Panc1 (cell line): ENCODE data around the gene AIFM1. TPM values are rescaled to one million over a fixed set of nuclear protein-coding genes. Genes with fewer than 3 reads are reported as not detected.

Source experiments
- ATAC-seq: fragments of 200-7000 bp; cut with Tn5 transposase; 2 replicates; pipeline ENCODE4 v1.9.1; 2020; ENCODE audit warnings: mild to moderate bottlenecking, moderate library complexity
- BruUV-seq: library from RNA; stranded (reverse); fragments of 400-500 nt; replicated peaks from 2 replicates; lab custom pipeline; 2021; lab: Mats Ljungman, UMichigan
- CTCF ChIA-PET: fragments of 300-600 bp; sonication (Branson Sonifier 250); formaldehyde crosslinking; loops from one replicate; lab custom pipeline; 2022; ENCODE audit warnings: antibody characterized with exemption; lab: Charles Lee
- POLR2A ChIA-PET: fragments of 300-600 bp; sonication (Branson Sonifier 250); formaldehyde crosslinking; loops from one replicate; lab custom pipeline; 2022; ENCODE audit warnings: antibody characterized with exemption; lab: Charles Lee
- DNase-seq: peaks from one replicate; pipeline ENCODE4 v3.0.0-alpha.2; 2010; ENCODE audit warnings: low read depth, low spot score
- H3K27ac ChIP-seq: 2 replicates; pipeline ENCODE4 v1.5.1; 2011; ENCODE audit warnings: mild to moderate bottlenecking, low read length, inconsistent platforms
- H3K27me3 ChIP-seq: fragments of 200-500 bp; sonication (Bioruptor generic); 2 replicates; pipeline ENCODE4 v1.6.0; 2014; ENCODE audit warnings: low read length, inconsistent platforms; ENCODE audit not compliant: control insufficient read depth, insufficient read depth
- H3K36me3 ChIP-seq: fragments of 200-500 bp; sonication (Bioruptor generic); 2 replicates; pipeline ENCODE4 v1.5.1; 2014; ENCODE audit warnings: inconsistent platforms, mild to moderate bottlenecking, low read length, moderate library complexity; ENCODE audit not compliant: control insufficient read depth, insufficient read depth
- H3K4me1 ChIP-seq: 2 replicates; pipeline ENCODE4 v1.5.1; 2011; ENCODE audit warnings: inconsistent platforms, mild to moderate bottlenecking, low read length, moderate library complexity; ENCODE audit not compliant: control insufficient read depth, insufficient read depth
- H3K4me3 ChIP-seq, 2 experiments: 2 replicates each; pipeline ENCODE4 v1.5.1; 2011 to 2012; ENCODE audit warnings: low read depth in 2 of 2, low read length in 2 of 2, mild to moderate bottlenecking in 2 of 2, inconsistent platforms in 1 of 2, moderate library complexity in 1 of 2
- H3K9me3 ChIP-seq: fragments of 200-500 bp; sonication (Bioruptor generic); 2 replicates; pipeline ENCODE4 v1.5.1; 2014; ENCODE audit warnings: low read depth, mild to moderate bottlenecking, inconsistent platforms, low read length, moderate library complexity; ENCODE audit not compliant: control insufficient read depth, insufficient read depth
- CTCF ChIP-seq: fragments of 450-650 bp; IDR thresholded peaks from 2 replicates; pipeline ENCODE4 v1.5.1; 2017; ENCODE audit warnings: mild to moderate bottlenecking
- POLR2AphosphoS5 ChIP-seq: IDR thresholded peaks from 2 replicates; pipeline ENCODE4 v1.6.1; 2012; ENCODE audit warnings: mild to moderate bottlenecking, low read depth, low read length, moderate library complexity
- REST ChIP-seq, 2 experiments: IDR thresholded peaks; 2 replicates each; pipeline ENCODE4 v1.6.1; 2011 to 2012; ENCODE audit warnings: low read depth in 2 of 2, control low read depth in 1 of 2, low read length in 1 of 2, mild to moderate bottlenecking in 1 of 2, moderate library complexity in 1 of 2; ENCODE audit not compliant: insufficient read depth in 1 of 2
- SIN3A ChIP-seq: IDR thresholded peaks from 2 replicates; pipeline ENCODE4 v1.6.1; 2012; ENCODE audit warnings: low read depth, mild to moderate bottlenecking, low read length, moderate library complexity, borderline replicate concordance; ENCODE audit not compliant: insufficient read depth
- TCF7L2 ChIP-seq: IDR thresholded peaks from 2 replicates; pipeline ENCODE4 v1.6.1; 2011; ENCODE audit warnings: mild to moderate bottlenecking, low read depth, low read length, inconsistent platforms
- in situ Hi-C: cut with HindIII; loops from 2 replicates; pipeline ENCODE4 v1.10.0; 2016; ENCODE audit warnings: low sequenced_read_pairs, low pct_unique_long_range_greater_than_20kb
- intact Hi-C: fragments of 100-400 bp; cut with micrococcal nuclease; formaldehyde crosslinking; loops from one replicate; pipeline ENCODE4 v1.10.0; 2022; ENCODE audit not compliant: unreplicated experiment
- total RNA-seq: library from RNA; stranded (reverse); gene quantifications from one replicate; pipeline ENCODE4 v1.2.1, GENCODE V29; 2021; ENCODE audit not compliant: unreplicated experiment

AIFM1 gene
- total RNA-seq, 1 experiment from 2014 or later: 96.6 TPM

GRCh38 chrX:130124577-130124976, 41.1 kb downstream of the AIFM1 start:
- H3K9me3 ChIP-seq: no peaks in the 10 kb centered on the region
- POLR2A ChIA-PET: no interaction called here
- no peak overlapping the region for H3K27ac ChIP-seq
- H3K27me3 ChIP-seq: no peaks in the 10 kb centered on the region
- CTCF ChIA-PET: no interaction called here
- peaks cover 16% of the 10 kb centered on the region for H3K4me1 ChIP-seq
- H3K36me3 ChIP-seq: peaks cover 2% of the 10 kb centered on the region; the same call in 1 of the 2 replicates
- ATAC-seq: no peak
- no peak overlapping the region for H3K4me3 ChIP-seq
- in situ Hi-C loops: no loop called here
- no peak for TF ChIP-seq POLR2AphosphoS5
- no peak for TF ChIP-seq TCF7L2
- TF ChIP-seq CTCF: no peak
- TF ChIP-seq REST (IDR thresholded peaks at IDR 0.05; ENCODE audit: insufficient read depth in 1 of 2, low read depth in 2 of 2, low read length in 1 of 2): no peak
- TF ChIP-seq SIN3A: no peak
- intact Hi-C loops: no loop called here
- no peak for DNase-seq
- no TSS peak for BruUV-seq

- ChIA-PET CTCF (interaction anchor here (1.2 to 2.2 kb wide), 2 partner anchors 40 to 42 kb away, joined by 3 to 7 read pairs; no protein-coding TSS in a partner anchor), POLR2A (interaction anchor here (0.7 kb wide), 2 partner anchors 19 to 46 kb away, joined by 12 to 15 read pairs; no protein-coding TSS in a partner anchor)
- Histone ChIP-seq H3K27ac (no peak overlapping the region; the same call in 1 of the 2 replicates), H3K36me3 (no peaks in the 10 kb centered on the region), H3K4me3 (no peak overlapping the region), H3K27me3 (no peaks in the 10 kb centered on the region), H3K9me3 (no peaks in the 10 kb centered on the region), H3K4me1 (peaks cover 42% of the 10 kb centered on the region)
- TF ChIP-seq POLR2AphosphoS5 (no peak), TCF7L2 (no peak), REST (IDR thresholded peaks at IDR 0.05; ENCODE audit: insufficient read depth in 1 of 2, low read depth in 2 of 2, low read length in 1 of 2) (no peak)
- DNase-seq (no peak), ATAC-seq (no peak)
- intact Hi-C loops: no loop called here
- in situ Hi-C loops: no loop called here
- BruUV-seq: no TSS peak
Observed at GRCh38 chrX:130121505-130121800, 44.2 kb downstream of the AIFM1 start.
